ENCODE data around the gene TSSC4.

The TSSC4 gene

DNA sequence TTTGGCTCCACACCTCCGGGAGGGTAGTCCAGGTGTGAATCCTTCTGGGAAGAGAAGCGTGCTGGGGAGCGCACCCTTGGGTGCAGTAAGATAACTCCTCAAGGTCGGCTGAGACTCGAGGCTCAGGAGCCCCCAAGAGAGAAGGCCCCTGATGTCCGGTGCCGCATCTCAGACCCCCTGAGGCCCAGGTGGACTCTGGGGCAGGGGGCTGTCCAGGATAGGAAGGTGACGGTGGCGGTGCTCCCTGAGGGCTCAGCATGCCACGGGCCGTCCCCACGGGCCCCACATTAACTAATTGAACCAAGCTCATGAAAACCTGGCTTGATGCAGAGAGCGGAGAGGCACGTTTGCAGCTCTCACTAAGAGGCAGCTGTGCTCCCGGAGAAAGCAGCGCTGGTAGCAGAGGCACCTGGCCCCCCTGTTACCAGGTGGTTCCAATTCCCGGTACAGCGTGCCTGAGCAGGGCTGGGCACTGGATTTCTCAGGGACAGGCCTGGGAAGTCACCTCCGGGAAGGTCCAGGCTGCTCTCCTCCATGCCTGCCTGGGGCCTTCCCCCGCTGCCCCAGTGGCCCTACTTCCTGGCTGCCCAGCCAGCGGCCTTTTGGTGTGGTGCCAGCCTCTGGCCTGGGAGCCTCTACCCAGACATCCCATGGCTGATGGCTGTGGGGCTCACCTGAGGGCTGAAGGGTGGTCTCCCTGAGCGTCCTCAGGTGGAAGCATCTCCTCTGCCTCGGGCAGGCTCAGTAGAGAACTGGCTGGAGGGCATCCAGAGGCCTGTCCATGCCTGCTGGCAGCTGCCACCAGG lies 45.4 kb downstream of the TSSC4 start (continued):
- TF ChIP-seq ZNF658 (tag by site-specific recombination; IDR thresholded peaks at IDR 0.05) (no peak), ZNF335 (tag by site-specific recombination; conservative IDR thresholded peaks at IDR 0.05) (no peak), ZNF518A (tag by site-specific recombination; conservative IDR thresholded peaks at IDR 0.05; ENCODE audit: low read depth) (no peak), ZNF521 (tag by site-specific recombination; IDR thresholded peaks at IDR 0.05) (no peak)

GRCh38 chr11:2446590-2447252 lies 46.2 kb downstream of the TSSC4 start:
- Histone ChIP-seq H3K36me3 (ENCODE audit: control insufficient read depth in 2 of 2, insufficient read depth in 1 of 2, low read length in 2 of 2) (no peaks in the 10 kb centered on the region), H3K27ac (ENCODE audit: extremely low read depth, low read depth, low read length) (no peak overlapping the region), H3K4me1 (ENCODE audit: control insufficient read depth, insufficient read depth, low read length) (no peaks in the 10 kb centered on the region), H3K9me3 (ENCODE audit: control insufficient read depth, insufficient read depth, low read depth, low read length) (no peaks in the 10 kb centered on the region), H3K4me3 (ENCODE audit: low read depth, low read length) (no peak overlapping the region)
- POLR2A ChIA-PET, result no interaction called here
- CTCF ChIA-PET, result interaction anchor here (0.6 kb wide), 1 partner anchor 565 kb away, joined by 3 read pairs; no protein-coding TSS in a partner anchor
- TF ChIP-seq PRDM10 (tag by site-specific recombination; IDR thresholded peaks at IDR 0.05) (no peak), SP2 (tag by site-specific recombination; IDR thresholded peaks at IDR 0.05) (no peak), ZNF433 (tag by site-specific recombination; IDR thresholded peaks at IDR 0.05; ENCODE audit: low read depth) (no peak), ZNF561 (tag by site-specific recombination; IDR thresholded peaks at IDR 0.05; ENCODE audit: borderline replicate concordance) (no peak)
- TF ChIP-seq, protein P1, sequence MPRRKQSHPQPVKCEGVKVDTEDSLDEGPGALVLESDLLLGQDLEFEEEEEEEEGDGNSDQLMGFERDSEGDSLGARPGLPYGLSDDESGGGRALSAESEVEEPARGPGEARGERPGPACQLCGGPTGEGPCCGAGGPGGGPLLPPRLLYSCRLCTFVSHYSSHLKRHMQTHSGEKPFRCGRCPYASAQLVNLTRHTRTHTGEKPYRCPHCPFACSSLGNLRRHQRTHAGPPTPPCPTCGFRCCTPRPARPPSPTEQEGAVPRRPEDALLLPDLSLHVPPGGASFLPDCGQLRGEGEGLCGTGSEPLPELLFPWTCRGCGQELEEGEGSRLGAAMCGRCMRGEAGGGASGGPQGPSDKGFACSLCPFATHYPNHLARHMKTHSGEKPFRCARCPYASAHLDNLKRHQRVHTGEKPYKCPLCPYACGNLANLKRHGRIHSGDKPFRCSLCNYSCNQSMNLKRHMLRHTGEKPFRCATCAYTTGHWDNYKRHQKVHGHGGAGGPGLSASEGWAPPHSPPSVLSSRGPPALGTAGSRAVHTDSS (tag by site-specific recombination; IDR thresholded peaks at IDR 0.05), result 0 out of 2 replicates have a peak, but pooled peaks have one; percentile 14

DNA sequence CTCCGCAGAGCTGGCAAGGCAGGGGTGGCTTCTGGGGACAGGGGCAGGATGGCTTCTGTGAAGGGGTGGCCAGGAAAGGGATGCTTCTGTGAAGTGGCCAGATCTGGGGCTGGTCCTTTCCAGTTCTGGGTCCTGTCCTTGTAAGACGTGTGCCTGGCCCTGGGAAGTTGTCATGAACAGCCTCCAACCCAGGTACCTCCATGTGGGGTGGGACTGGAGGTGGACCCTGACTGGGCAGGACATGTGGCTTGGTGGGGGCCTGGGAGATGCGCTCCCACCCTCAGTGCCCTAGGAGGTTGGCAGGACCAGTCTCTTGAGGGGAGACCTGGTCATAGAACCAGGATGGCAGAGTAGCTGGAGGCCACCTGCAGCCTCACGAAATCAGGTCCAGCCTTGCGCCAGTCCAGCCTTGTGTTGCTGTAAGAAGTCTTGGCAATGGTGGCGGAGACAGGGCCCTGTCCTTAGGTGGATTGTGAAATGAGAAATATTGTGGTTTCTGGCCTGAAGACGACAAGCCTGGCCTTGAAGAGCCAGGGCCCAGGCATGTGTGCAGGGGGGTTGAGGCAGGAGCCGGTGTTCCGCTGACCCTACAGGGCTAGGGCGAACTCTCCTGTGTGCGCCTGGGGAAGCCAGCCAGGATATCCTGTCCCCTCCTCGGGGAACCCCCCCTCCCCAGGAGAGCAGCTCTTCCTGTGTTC lies 46.9 kb downstream of the TSSC4 start:
- H3K36me3 ChIP-seq (ENCODE audit: control insufficient read depth in 2 of 2, insufficient read depth in 1 of 2, low read length in 2 of 2), result no peaks in the 10 kb centered on the region
- no peak overlapping the region for H3K4me3 ChIP-seq (ENCODE audit: low read depth, low read length)
- ChIA-PET POLR2A (no interaction called here), CTCF (no interaction called here)
- no peaks in the 10 kb centered on the region for H3K9me3 ChIP-seq (ENCODE audit: control insufficient read depth, insufficient read depth, low read depth, low read length)
- TF ChIP-seq BCL11B (tag by site-specific recombination; IDR thresholded peaks at IDR 0.05; ENCODE audit: low read depth), result no peak
- no peak for TF ChIP-seq ZNF670 (tag by site-specific recombination; IDR thresholded peaks at IDR 0.05; ENCODE audit: low read depth)
- TF ChIP-seq ZNF544 (tag by site-specific recombination; IDR thresholded peaks at IDR 0.05), result no peak
- no peak for TF ChIP-seq ZNF292 (tag by site-specific recombination; IDR thresholded peaks at IDR 0.05; ENCODE audit: borderline replicate concordance, low read depth)
- H3K27ac ChIP-seq (ENCODE audit: extremely low read depth, low read depth, low read length), result no peak overlapping the region
- H3K4me1 ChIP-seq (ENCODE audit: control insufficient read depth, insufficient read depth, low read length), result no peaks in the 10 kb centered on the region
